Measurements from ENCODE around the gene DOK5. TPM values are rescaled to one million over a fixed set of nuclear protein-coding genes. Genes with fewer than 3 reads are reported as not detected.
A peak's percentile ranks its signal among the peaks of the same experiment; 100 is the strongest.

Gene DOK5
- total and polyA plus RNA-seq, 12 donors: 0.51 to 21.1 (median 9.1) TPM

DNA sequence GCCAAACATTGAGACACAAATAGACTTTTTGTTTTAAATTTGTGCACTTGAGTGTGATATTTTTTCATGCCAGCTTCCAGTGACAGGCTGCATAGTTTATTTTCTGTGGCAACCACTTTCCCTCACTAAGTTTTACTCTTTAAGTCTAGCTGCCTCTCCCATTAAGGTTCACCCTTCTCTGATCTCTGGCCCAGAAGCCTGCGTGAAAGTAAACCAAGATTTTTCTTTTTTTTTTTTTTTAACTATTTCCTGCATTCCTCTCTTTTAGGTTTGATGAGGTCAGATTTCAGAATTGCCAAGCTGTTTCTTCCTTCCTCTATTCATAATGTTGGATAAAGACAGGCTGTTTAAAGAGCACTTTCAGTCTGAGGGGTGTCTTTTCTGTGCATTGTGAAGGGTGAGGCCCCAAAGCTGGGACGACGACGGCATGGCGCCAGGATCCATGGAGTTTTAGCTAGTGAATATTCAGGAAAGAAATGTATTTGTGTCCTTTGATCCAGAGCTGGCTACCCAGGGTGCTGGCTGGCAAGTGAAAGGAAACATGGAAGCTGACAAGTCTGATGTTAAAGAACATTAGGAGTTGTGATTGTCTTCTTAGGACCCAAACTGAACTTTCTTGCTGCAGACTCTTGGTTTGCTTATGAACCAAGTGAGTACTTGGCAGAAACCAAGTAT is 50.7 kb downstream of the DOK5 start:
- WGBS, 2 donors: 40 to 46% methylated on average over 5 of the region's 5 CpGs
- H3K4me1 ChIP-seq: peaks cover 0 to 35% (median 15%) of the 10 kb centered on the region in 9 donors
- H3K4me3 ChIP-seq: no peak overlapping the region
- TF ChIP-seq, protein P1, sequence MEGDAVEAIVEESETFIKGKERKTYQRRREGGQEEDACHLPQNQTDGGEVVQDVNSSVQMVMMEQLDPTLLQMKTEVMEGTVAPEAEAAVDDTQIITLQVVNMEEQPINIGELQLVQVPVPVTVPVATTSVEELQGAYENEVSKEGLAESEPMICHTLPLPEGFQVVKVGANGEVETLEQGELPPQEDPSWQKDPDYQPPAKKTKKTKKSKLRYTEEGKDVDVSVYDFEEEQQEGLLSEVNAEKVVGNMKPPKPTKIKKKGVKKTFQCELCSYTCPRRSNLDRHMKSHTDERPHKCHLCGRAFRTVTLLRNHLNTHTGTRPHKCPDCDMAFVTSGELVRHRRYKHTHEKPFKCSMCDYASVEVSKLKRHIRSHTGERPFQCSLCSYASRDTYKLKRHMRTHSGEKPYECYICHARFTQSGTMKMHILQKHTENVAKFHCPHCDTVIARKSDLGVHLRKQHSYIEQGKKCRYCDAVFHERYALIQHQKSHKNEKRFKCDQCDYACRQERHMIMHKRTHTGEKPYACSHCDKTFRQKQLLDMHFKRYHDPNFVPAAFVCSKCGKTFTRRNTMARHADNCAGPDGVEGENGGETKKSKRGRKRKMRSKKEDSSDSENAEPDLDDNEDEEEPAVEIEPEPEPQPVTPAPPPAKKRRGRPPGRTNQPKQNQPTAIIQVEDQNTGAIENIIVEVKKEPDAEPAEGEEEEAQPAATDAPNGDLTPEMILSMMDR (IDR thresholded peaks at IDR 0.05): no peak
- peak overlapping the region in 6 of 10 donors; percentile 60 to 89 (median 76) for H3K27ac ChIP-seq
- DNase-seq (no peak), ATAC-seq (peak in 1 of 8 donors; percentile 41)
- H3K27me3 ChIP-seq: no peaks in the 10 kb centered on the region
- H3K9me3 ChIP-seq: peaks cover 0 to 17% (median 0%) of the 10 kb centered on the region in 11 donors
- H3K36me3 ChIP-seq: no peaks in the 10 kb centered on the region
- intact Hi-C loops (cut with DNase I): no loop called here

DNA sequence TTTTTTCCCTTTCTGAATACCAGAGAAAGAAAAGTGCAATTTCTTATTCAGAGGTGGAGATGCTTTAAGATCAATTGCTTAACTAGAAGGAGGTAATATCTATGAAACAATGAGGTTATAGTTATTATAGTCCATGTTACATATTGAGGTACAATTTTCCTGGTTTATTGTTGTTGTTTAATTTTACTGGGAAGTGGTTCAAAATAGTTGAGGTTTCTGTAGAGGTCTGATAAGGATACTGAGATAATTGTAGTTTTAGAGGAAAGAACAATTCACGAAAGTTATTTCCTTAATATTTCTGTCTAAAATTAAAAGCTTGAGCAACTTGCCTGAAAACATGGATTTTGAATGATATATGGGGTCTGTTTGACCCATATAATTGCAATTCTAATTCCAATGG is 51.4 kb downstream of the DOK5 start:
- Histone ChIP-seq H3K27ac (peak overlapping the region in 2 of 10 donors; percentile 78 to 89), H3K36me3 (no peaks in the 10 kb centered on the region), H3K9me3 (peaks cover 0 to 17% (median 0%) of the 10 kb centered on the region in 11 donors), H3K27me3 (no peaks in the 10 kb centered on the region), H3K4me3 (no peak overlapping the region), H3K4me1 (peaks cover 0 to 35% (median 15%) of the 10 kb centered on the region in 9 donors)
- intact Hi-C loops (cut with DNase I): no loop called here
- 32 to 45% methylated on average over 1 of the region's 1 CpG for WGBS, 2 donors
- ATAC-seq (no peak), DNase-seq (no peak)
- TF ChIP-seq, protein P1 (IDR thresholded peaks at IDR 0.05): no peak

DNA sequence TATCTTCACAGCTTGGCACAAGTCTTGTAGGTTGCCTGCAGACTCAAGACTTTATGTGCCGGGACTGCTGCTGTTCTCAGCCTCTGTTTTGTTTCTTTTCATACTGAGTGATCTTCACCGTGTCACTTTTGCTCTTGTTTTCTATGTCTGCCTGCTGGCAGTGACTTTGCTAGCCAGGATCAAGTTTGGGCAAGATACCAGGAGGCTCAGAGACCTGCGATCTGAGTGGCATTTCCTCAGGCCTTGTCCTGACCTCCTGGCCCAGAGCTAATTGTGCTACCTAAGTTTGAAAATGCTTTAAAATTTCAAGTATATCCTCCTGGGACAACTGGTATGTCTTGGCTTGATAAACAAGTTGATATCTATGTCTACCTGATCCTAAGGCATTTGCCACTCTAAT is 57.2 kb downstream of the DOK5 start:
- peak overlapping the region in 2 of 10 donors; percentile 2 to 36 for H3K27ac ChIP-seq
- peaks cover 0 to 17% (median 0%) of the 10 kb centered on the region in 11 donors for H3K9me3 ChIP-seq
- intact Hi-C loops (cut with DNase I): no loop called here
- TF ChIP-seq, protein P1 (IDR thresholded peaks at IDR 0.05): no peak
- DNase-seq: no peak
- peaks cover 0 to 21% (median 5%) of the 10 kb centered on the region in 9 donors for H3K4me1 ChIP-seq
- peak in 1 of 8 donors; percentile 42 for ATAC-seq
- no peaks in the 10 kb centered on the region for H3K36me3 ChIP-seq
- WGBS, 2 donors: 55 to 66% methylated on average over 3 of the region's 3 CpGs
- no peaks in the 10 kb centered on the region for H3K27me3 ChIP-seq
- no peak overlapping the region for H3K4me3 ChIP-seq

DNA sequence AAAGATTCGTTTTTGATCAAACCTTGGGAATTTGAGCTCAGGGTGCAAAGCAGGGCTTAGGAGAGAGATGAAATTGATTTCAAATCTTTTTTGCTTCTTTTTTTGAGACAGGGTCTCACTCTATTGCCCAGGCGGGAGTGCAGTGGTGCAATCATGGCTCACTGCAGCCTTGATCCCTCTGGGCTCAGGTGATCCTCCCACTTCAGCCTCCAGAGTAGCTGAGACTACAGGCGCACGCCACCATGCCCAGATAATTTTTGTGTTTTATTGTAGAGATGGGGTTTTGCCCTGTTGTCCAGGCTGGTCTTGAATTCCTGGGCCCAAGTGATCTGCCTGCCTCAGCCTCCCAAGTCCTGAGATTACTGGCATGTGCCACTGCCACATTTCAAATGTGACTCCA is 58.7 kb downstream of the DOK5 start:
- H3K27me3 ChIP-seq: no peaks in the 10 kb centered on the region
- 91 to 98% methylated on average over 4 of the region's 4 CpGs for WGBS, 2 donors
- no peak overlapping the region for H3K27ac ChIP-seq
- no peak for ATAC-seq
- no peak overlapping the region for H3K4me3 ChIP-seq
- TF ChIP-seq, protein P1 (IDR thresholded peaks at IDR 0.05): no peak
- no peak for DNase-seq
- peaks cover 0 to 21% (median 5%) of the 10 kb centered on the region in 9 donors for H3K4me1 ChIP-seq
- intact Hi-C loops (cut with DNase I): no loop called here
- H3K36me3 ChIP-seq: no peaks in the 10 kb centered on the region
- peaks cover 0 to 28% (median 6%) of the 10 kb centered on the region in 11 donors for H3K9me3 ChIP-seq
